KMS-11 (cell line): ENCODE measurements around the gene MFN2.

ENCODE experiments used
- H2AFZ ChIP-seq: fragments of 200-600 bp; sonication (generic); 2 replicates; pipeline ENCODE4 v1.6.1; 2016; ENCODE audit warnings: antibody characterized with exemption, mixed run types, low read depth
- H3K27ac ChIP-seq: fragments of 200-600 bp; sonication (generic); 2 replicates; pipeline ENCODE4 v1.6.1; 2016; ENCODE audit warnings: mild to moderate bottlenecking, mixed run types
- H3K27me3 ChIP-seq: fragments of 200-600 bp; sonication (generic); 2 replicates; pipeline ENCODE4 v1.6.1; 2017; ENCODE audit warnings: mild to moderate bottlenecking, low read depth, mixed run types, moderate library complexity; ENCODE audit not compliant: insufficient read depth
- H3K36me3 ChIP-seq: fragments of 200-600 bp; sonication (generic); 2 replicates; pipeline ENCODE4 v1.6.1; 2017; ENCODE audit warnings: mild to moderate bottlenecking, mixed run types; ENCODE audit not compliant: insufficient read depth
- H3K4me1 ChIP-seq: fragments of 200-600 bp; sonication (generic); 2 replicates; pipeline ENCODE4 v1.6.1; 2016; ENCODE audit warnings: mild to moderate bottlenecking, low read depth, mixed run types; ENCODE audit not compliant: poor library complexity, severe bottlenecking
- H3K4me2 ChIP-seq: fragments of 200-600 bp; sonication (generic); 2 replicates; pipeline ENCODE4 v1.7.0; 2016; ENCODE audit warnings: mild to moderate bottlenecking, mixed run types
- H3K4me3 ChIP-seq: fragments of 200-600 bp; sonication (generic); IDR thresholded peaks from 2 replicates; pipeline ENCODE4 v1.6.1; 2017; ENCODE audit warnings: low read depth, low read length, mixed read lengths; ENCODE audit not compliant: insufficient read depth
- H3K79me2 ChIP-seq: fragments of 200-600 bp; sonication (generic); 2 replicates; pipeline ENCODE4 v1.6.1; 2016; ENCODE audit warnings: low read depth, mixed run types; ENCODE audit not compliant: insufficient read depth
- H3K9ac ChIP-seq: fragments of 200-600 bp; sonication (generic); 2 replicates; pipeline ENCODE4 v1.6.1; 2016; ENCODE audit warnings: mild to moderate bottlenecking, mixed run types
- H4K20me1 ChIP-seq: fragments of 200-600 bp; sonication (generic); 2 replicates; pipeline ENCODE4 v1.6.1; 2016; ENCODE audit warnings: mild to moderate bottlenecking, mixed run types; ENCODE audit not compliant: insufficient read depth
- TF ChIP-seq, protein P1 (sequence below): fragments of 200-600 bp; sonication (generic); conservative IDR thresholded peaks from 2 replicates; pipeline ENCODE4 v1.6.1; 2017; ENCODE audit warnings: low read depth, mild to moderate bottlenecking, antibody characterized with exemption, low read length, moderate library complexity, mixed read lengths

Gene MFN2

DNA sequence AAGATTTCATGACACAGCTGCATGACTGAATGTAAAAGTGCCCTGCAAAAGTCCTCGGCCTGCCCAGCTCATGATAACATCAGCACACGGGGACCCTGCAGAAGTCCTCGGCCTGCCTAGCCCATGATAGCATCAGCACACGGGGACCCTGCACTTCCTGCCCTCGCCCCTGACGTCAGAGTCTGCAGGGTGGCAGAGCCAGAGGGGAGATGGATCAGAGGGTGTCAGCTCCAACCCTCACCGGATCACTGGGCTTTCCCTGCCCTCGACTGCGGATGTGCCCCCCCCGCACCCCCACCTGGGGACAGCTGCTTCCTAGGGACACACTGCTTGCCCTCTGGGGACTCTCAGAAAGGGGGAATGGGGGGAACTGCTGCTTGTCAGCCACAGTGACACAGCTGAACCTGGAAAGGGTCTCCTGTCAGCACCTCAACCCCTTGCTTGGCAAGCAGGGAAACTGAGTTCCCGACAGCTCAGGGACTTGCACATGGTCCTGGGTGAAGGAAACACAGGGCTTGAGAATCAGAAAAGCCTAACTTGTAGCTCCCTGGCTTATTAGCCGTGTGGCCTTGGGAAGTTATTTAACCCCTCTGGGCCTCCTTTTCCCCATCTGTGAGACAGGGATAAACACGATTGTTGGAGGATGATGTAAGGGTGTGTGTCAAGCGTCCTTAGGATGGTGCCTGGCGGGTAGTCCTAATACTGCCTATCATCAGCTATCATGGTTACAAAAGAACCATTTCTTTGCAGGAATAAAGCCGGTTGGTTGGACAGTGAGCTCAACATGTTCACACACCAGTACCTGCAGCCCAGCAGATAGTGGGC, 30.7 kb downstream of the MFN2 start:
- Histone ChIP-seq H2AFZ (no peak overlapping the region), H3K27me3 (no peaks in the 10 kb centered on the region), H3K4me3 (no peak overlapping the region), H3K36me3 (peaks cover 2% of the 10 kb centered on the region; the same call in 1 of the 2 replicates), H3K4me2 (no peak overlapping the region), H3K27ac (no peak overlapping the region), H3K79me2 (no peaks in the 10 kb centered on the region), H3K4me1 (no peaks in the 10 kb centered on the region), H4K20me1 (no peaks in the 10 kb centered on the region), H3K9ac (no peak overlapping the region)
- TF ChIP-seq, protein P1, sequence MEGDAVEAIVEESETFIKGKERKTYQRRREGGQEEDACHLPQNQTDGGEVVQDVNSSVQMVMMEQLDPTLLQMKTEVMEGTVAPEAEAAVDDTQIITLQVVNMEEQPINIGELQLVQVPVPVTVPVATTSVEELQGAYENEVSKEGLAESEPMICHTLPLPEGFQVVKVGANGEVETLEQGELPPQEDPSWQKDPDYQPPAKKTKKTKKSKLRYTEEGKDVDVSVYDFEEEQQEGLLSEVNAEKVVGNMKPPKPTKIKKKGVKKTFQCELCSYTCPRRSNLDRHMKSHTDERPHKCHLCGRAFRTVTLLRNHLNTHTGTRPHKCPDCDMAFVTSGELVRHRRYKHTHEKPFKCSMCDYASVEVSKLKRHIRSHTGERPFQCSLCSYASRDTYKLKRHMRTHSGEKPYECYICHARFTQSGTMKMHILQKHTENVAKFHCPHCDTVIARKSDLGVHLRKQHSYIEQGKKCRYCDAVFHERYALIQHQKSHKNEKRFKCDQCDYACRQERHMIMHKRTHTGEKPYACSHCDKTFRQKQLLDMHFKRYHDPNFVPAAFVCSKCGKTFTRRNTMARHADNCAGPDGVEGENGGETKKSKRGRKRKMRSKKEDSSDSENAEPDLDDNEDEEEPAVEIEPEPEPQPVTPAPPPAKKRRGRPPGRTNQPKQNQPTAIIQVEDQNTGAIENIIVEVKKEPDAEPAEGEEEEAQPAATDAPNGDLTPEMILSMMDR = no peak

DNA sequence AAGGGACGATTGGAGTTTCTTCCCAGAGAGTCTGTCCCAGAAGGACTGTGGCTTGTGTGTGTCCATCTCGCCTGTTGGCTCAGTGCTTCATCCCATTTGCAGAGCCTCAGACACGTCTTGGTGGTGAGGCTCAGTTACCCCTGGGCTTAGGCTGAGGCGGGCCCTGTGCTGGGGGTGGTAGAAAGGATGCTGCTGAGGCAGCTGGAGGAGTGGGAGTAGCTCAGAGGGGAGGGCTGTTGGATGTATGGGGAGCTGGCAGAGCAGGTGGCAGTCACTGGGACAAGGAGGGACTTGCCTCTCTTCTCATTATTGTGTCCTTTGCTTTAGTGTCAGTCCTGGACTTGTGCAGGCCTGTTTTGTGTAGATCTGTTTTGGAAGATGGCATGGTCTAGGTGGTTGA, 31.8 kb downstream of the MFN2 start:
- H3K4me1 ChIP-seq = no peaks in the 10 kb centered on the region
- H3K79me2 ChIP-seq = no peaks in the 10 kb centered on the region
- no peak overlapping the region for H3K4me3 ChIP-seq
- H3K27ac ChIP-seq = no peak overlapping the region
- no peak overlapping the region for H3K4me2 ChIP-seq
- H2AFZ ChIP-seq = no peak overlapping the region
- TF ChIP-seq, protein P1 = no peak
- H4K20me1 ChIP-seq = no peaks in the 10 kb centered on the region
- no peaks in the 10 kb centered on the region for H3K36me3 ChIP-seq
- H3K9ac ChIP-seq = no peak overlapping the region
- no peaks in the 10 kb centered on the region for H3K27me3 ChIP-seq

DNA sequence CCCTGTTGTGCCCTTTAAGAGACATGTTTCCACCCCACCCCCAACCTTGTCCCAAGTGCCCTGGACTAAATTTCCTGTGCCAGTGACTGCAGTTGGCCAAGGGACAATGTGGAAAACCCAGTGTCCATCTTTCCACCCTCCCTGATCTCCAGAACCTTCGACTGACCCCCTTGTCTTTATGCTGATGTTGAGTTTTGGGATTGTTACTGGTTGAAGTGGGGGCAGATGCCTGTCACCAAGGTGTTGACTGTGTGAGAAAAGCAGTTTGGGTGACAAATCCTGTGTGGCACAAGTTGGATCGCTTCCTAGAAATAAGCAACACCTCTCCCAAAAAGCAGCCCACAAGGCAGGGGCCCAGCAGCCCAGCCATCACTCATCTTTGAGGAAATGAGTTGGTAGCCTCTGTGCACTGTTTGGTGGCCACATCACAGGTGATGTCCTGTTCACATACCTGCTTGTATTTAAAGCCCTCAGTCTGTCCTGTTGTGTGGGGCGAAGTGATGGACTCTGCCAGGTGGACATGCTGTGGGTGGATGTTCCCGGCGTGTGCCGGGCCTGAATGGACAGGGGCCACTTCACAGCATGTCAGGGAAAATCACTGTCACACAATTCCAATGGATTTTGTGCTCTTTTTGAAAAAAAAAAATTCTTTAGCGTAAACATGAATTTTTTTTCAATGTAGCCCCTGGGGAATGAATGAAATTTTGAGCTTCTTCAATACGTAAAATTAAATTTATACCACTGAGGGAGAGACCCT, 32.5 kb downstream of the MFN2 start:
- no peak overlapping the region for H2AFZ ChIP-seq
- no peaks in the 10 kb centered on the region for H4K20me1 ChIP-seq
- TF ChIP-seq, protein P1 = no peak
- no peak overlapping the region for H3K27ac ChIP-seq
- no peak overlapping the region for H3K9ac ChIP-seq
- no peak overlapping the region for H3K4me2 ChIP-seq
- H3K4me1 ChIP-seq = no peaks in the 10 kb centered on the region
- no peaks in the 10 kb centered on the region for H3K79me2 ChIP-seq
- H3K4me3 ChIP-seq = no peak overlapping the region
- H3K36me3 ChIP-seq = no peaks in the 10 kb centered on the region
- H3K27me3 ChIP-seq = no peaks in the 10 kb centered on the region

DNA sequence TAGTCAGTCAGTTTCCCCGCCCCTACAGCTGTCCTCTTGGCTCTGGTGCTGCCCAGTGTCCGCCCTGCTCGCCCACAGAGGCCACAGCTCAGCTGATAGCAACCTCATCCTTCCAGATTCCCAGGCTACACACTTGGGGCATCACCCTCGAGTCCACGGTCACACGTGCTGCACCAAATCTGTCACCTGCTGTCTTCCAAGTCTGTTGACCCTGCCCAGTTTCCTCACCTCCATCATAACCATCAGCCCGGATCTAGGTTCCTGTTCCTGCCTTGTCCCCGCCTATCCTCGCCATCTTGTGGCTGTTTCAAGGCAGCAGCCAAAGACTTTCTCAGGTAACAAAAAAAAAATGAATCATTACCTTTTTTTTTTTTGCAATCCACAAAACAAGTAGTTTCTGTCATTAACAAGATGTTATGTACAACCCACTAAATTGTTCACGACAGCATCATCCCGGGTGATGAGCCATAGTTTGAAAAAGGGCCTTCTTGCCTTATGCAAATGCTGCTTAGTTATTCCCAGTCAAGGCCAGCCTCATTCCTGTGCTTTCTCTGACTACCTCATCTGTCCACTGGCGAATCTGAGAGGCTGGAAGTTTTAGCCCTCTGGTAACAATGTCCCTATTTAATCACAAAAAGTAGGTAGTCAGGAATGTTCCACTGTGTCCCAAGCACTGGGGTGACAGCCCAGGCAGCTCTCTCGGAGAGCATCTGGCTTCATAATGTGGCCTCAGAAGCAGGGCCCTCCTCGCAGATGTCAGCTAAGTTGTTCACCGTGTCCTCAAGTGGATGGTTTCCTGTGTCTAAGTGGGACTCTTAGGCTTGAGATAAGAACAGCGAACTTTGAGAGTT, 34.1 kb downstream of the MFN2 start:
- H3K27ac ChIP-seq = no peak overlapping the region
- H3K4me2 ChIP-seq = no peak overlapping the region
- TF ChIP-seq, protein P1 = no peak
- no peak overlapping the region for H2AFZ ChIP-seq
- H4K20me1 ChIP-seq = no peaks in the 10 kb centered on the region
- no peaks in the 10 kb centered on the region for H3K27me3 ChIP-seq
- H3K9ac ChIP-seq = no peak overlapping the region
- H3K4me3 ChIP-seq = no peak overlapping the region
- H3K4me1 ChIP-seq = no peaks in the 10 kb centered on the region
- no peaks in the 10 kb centered on the region for H3K36me3 ChIP-seq
- H3K79me2 ChIP-seq = no peaks in the 10 kb centered on the region
